H54 (cell line): ENCODE measurements around the gene KSR1.
"Not testable (repeated sequence)": the region's sequence is repeated elsewhere in the genome, so short reads cannot be mapped to it uniquely, and the experiment has no call there.

Experiments
- DNase-seq: peaks from one replicate; pipeline ENCODE4 v3.0.0; 2011; ENCODE audit warnings: low spot score, mixed read lengths; ENCODE audit not compliant: insufficient read length
- FAIRE-seq: peaks from 3 replicates; lab custom pipeline; 2011; peaks lifted over from hg19 to GRCh38; lab: Jason Lieb, UNC
- POLR2A ChIP-seq: IDR thresholded peaks from 2 replicates; pipeline ENCODE4 v1.6.1; 2011; ENCODE audit warnings: low read depth, mild to moderate bottlenecking, low read length

Gene KSR1

DNA sequence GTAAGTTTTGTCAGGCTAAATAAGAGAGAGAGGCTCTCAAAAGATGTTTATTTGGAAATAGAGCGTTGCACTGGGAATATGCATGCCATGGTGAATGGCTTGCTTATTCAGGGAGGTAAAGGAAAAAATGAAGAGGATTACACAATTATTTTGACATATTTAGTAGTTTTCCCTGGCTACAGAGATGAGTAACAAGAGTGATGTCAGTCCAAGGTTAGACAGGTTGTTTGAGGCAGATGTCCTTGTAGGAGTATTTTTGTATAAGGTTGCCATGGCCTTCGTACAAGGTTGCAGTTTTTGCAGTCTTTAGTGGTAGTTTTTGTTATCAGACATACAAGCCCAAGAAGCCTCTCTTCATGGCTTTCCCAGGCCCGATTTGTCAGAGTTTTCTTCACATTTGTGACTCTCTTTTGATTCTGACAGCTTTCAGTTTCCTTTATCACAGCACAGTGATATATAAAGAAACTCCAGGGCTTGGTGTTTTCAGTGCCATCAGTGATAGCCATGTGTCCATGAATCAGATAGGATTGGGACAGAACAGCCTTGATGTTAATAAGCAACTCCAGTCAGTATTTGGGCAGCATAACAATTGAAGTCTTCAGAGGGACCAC, 156.0 kb downstream of the KSR1 start:
- FAIRE-seq (no peak), DNase-seq (no peak)
- no peak for TF ChIP-seq POLR2A

DNA sequence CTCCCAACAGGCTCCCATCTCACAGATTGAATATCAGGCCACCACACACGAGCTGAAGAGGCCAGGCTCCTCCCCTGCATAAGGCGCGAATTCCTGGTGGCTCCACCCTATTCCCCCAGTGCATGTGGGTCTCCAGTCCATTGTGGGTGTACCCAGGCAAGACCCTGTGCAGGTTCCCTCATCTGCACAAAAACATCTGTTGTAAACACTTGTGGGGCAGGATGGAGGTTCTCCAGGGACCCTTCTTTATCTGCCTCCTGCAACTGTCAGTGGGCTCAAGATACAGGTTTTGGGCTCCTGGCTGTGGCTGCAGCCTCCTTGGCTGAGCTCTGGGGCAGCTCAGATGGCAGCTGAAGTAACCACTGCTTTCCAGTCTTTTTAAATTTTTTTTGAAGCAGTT, 157.2 kb downstream of the KSR1 start:
- TF ChIP-seq POLR2A, result no peak
- no peak for FAIRE-seq

DNA sequence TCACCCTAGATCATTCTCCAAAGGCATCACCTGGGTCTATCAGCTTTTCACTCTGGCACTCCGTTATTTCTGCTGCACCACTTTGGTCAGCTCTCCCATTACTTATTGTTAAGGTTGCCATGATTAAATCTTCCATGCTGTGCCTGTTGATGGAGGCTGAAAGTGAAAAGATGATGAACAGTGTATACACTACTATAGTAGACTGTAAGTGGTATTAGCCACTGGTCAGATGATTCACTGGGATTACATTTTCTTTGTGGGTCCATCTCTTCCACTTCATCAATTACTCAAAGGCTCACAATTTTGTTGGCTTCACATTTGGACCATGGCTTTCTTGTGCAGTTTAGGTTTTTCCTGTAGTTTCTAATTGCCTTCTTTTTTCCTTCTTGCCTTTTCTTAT, 158.9 kb downstream of the KSR1 start:
- DNase-seq, result no peak
- TF ChIP-seq POLR2A, result no peak
- FAIRE-seq, result no peak

More for the DNA sequence above, 157.2 kb downstream of the KSR1 start:
- no peak for DNase-seq

DNA sequence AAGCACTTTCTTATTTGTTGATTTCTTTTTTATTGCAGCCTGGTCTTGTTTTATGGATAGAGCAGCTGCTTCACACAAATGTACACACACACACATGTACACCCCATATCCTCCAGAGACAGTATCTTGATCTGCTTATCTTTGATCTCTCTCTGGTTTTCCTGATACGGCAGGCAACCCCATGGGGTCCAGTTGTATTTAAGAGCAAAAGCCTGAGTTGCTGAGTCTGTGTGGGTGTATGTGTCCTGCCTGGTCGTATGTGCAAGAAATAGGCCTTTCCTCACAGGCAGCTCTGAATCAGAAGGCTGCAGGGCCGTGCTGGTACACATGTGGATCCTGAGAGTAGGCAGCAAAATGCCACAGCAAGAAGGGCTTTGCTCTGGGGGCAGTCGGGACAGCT, 160.2 kb downstream of the KSR1 start:
- no peak for TF ChIP-seq POLR2A
- DNase-seq (no peak), FAIRE-seq (no peak)

DNA sequence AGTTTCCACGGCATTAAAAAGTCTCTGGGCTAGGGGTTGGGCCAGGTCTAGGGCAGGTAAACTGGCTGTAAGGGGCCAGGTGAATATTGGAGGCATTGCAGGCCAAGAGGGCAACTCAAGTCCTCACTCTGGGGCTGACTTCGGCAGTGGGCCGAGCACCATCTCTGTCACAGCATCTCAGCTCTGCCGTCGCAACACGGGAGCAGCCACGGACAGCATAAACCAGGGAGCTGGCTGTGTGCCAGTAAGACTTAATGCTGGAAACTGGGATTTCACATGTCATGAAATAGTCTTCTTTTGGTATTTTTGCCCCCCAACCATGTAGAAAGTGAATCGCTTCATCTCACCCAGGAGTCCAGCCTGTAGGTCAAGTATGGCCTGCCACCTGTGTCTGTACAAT, 162.2 kb downstream of the KSR1 start:
- DNase-seq (no peak), FAIRE-seq (no peak)
- no peak for TF ChIP-seq POLR2A

DNA sequence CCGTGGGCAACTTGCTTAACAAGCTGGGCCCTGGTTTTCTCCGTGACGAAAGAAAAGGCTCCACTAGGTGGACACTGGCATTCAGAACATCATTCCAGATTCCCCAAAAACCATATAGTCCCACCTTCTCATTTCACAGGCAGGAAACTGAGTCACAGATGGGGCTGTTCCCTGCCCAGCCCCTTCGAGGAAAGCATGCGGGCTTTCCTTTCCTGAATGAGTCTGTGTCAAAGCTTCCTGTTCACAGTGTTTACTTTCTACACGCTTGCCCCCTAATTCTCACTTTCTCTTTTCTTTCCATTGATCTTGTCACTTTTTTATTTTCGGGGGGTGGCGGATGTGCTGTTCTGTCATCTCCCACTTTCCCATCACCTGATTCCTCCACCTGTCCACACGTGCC, 164.5 kb downstream of the KSR1 start:
- FAIRE-seq (no peak), DNase-seq (no peak)
- TF ChIP-seq POLR2A, result no peak

DNA sequence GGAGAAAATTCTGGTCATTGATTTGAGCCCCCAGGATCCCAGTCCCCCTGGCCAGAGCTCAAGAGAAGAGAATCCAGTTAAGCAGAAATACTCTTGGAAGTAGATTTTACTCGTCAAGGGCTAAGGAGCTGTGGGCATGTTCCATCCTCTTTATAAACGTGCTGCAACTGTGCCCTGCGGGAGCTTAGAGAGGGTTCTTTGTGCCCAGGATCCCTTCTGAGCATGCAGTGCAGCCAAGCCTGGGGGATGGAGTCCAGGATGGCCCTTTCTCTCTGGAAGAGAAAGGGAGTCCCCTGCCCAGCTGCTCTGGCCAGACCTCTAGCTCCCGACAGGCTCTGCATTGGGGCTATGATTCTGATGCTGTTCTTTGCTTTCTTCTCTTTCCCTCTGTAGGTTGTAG, 165.3 kb downstream of the KSR1 start:
- FAIRE-seq, result no peak
- no peak for TF ChIP-seq POLR2A
- no peak for DNase-seq

DNA sequence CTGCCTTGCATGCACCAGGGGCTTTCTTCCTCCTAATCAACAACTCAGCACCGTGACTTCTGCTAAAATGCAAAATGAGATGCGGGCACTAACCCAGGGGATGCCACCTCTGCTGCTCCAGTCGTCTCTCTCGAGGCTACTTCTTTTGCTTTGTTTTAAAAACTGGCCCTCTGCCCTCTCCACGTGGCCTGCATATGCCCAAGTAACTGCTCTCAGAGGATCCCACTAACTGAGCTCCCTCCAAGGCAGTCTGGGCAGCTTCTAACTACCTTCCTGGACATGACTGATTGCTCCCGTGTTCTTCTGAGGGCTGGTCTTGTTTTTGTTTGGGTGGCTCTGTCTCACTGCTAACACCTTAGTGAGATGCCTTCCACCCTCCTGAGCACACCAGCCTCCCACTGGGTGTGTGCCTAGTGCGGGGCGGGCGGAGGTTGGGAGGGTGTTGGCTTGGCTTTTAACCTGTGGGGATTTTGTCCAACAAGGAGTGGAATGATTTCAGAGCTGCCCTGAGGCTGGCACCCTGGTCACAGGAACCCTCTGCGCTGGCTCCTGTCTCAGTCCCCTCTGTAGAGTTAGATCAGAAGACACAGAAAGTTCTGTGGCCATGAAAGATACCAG, 165.8 kb downstream of the KSR1 start:
- FAIRE-seq, result no peak
- DNase-seq, result no peak
- TF ChIP-seq POLR2A, result no peak

DNA sequence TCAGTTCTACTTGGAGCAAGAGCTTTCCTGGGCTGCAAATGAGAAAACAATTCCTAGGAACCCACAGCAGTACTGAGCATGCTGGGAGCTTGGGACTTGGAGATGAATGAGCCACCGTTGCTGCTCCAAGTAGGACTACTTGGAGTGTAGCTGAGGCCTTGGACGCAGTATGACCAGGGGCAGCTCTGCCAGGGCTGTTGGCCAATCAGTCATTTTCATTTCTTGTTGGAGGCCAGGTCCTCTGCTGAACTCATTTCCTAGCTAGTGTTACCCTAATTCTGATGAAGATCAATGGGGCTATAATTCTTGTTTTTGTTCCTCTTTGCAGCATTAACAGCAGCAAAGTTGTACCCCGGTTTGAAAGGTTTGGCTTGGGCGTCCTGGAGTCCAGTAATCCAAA, 166.7 kb downstream of the KSR1 start:
- no peak for TF ChIP-seq POLR2A
- DNase-seq (no peak), FAIRE-seq (no peak)

DNA sequence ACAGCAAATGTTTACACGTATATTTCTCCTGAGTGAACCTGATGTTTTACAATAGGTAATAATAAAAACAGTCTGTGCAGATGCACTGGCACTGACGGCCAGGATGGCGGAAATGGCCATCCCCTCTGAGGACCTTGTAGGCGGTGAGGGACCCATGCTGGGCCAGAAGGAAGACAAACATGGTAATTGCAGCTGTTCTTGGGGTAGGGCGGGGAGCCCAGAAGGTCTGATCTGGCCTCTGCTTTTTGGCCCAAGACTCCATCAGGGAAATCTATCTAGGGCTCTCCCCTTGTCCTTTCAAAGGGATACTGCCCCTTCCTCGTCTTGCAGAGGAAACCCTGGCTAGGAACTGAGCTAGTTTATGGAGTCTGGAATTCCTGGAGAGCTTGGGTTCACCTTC, 167.4 kb downstream of the KSR1 start:
- no peak for DNase-seq
- TF ChIP-seq POLR2A, result no peak
- no peak for FAIRE-seq

DNA sequence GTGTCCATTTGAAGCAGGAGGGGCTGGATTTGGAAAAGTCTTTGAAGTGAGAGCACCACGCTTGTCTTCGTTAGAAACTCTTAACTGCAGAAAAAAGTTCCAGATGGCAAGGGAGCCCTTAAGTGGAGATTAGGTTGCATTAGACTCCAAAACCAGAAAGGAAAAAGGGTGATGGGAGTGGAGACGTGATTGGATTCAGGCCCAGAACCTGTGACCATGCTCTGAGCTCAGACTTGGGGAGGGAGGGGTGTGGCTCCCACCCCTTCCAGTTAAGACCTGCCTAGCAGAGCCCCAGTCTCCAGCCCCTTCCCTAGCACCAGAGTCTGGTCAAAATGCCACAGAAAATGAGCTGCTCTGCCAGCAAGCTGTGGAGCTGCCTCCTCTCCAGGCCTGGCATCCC, 168.3 kb downstream of the KSR1 start:
- DNase-seq (no peak), FAIRE-seq (no peak)
- no peak for TF ChIP-seq POLR2A

DNA sequence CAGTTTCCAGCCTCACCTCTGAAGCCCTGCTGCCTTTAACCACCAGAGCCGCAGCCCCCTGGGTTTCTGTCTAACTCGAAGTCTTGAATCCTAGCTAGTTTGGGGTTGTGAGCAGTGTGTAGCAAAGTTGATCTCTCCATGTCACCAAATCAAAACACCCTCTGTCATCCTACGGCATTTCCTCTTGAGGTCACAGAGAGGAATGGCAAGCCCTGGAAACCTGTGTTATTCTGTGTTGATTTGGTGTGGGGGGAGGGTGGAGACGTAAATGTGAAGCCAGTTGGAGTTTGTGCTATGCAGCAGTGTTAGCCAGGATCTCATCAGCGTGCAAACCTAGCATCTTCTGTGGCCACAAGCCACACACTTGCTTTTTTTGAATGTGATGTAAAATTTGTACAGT, 169.6 kb downstream of the KSR1 start:
- FAIRE-seq, result no peak
- DNase-seq, result no peak
- TF ChIP-seq POLR2A, result no peak

DNA sequence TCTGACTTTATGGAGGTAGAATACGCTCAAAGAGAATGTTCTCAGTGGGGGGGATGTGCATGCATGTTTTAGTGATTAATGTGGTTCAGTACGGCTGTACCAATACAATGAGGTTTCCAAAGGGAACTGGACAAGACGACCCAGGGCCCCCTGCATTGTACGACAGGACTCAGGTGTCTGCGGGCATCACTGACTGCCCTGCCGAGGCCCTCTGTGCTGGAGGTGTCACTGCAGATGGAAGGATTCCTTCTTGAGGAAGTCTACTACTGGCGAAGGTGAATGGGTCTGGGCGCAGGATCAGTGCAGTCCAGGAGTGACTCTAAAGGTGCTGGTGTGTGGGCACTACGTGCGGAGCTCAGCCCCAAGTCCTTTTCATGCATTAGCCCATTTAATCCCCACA, 171.3 kb downstream of the KSR1 start:
- FAIRE-seq (no peak), DNase-seq (no peak)
- no peak for TF ChIP-seq POLR2A

DNA sequence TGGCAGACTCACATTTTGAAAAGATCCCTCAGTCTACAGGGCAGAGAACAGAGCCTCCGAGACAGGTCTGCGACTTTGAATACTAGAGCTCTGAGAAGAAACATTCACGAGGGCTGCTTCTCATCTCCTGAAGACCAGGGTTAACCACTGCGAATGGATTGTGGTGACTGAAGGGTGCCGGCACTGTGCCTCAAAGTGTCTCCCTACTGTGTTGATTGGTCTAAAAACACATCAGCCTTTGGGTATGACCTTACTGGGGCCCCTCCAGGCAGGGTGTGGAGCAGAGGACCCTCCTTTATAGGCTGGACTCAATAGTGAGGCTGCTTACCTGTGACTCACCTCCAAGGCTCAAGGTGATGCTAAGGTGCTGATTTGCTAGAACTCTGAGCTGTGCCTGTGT, 172.1 kb downstream of the KSR1 start:
- TF ChIP-seq POLR2A, result no peak
- DNase-seq (no peak), FAIRE-seq (no peak)

DNA sequence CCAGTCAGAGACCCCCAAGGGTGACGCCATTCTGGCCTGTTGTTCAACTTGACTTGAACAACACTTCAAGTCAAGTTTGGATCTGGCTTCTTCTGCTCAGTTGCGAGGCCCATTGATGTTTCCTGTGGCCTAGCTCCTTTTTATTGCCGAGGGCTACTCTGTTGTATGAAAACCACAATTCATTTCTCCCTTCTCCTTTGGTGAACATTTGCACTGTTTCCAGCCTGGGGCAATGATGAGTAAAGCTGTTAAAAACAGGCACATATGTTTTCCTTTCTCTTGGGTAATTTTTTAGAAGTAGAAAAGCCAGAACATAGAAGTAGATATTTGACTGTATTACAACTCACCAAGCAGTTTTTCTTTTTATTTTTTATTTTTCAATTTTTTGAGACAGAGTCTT, 173.0 kb downstream of the KSR1 start:
- not testable (repeated sequence) for DNase-seq, FAIRE-seq
